Measurements from ENCODE around the gene RFTN1. TPM values are rescaled to one million over a fixed set of nuclear protein-coding genes. Genes with fewer than 3 reads are reported as not detected.

Gene RFTN1
- total and polyA plus RNA-seq, 10 of the 15 experiments (the other 5 are each of a cell fraction or from before 2014, with no cell fraction given): 20.6 to 213 (median 147) TPM

- in situ Hi-C loops (cut with MboI): no loop called here
Measured at GRCh38 chr3:16273867-16274266, 239.6 kb downstream of the RFTN1 start.

GRCh38 chr3:16272588-16272987 lies 240.9 kb downstream of the RFTN1 start:
- H3K9me3 ChIP-seq (replicated peaks; ENCODE audit: control insufficient read depth, insufficient read depth, low read length): no peaks in the 10 kb centered on the region
- H3K9ac ChIP-seq (ENCODE audit: control insufficient read depth, insufficient read depth, low read length): no peak overlapping the region
- H3K4me3 ChIP-seq: no peak overlapping the region
- in situ Hi-C loops (cut with MboI): no loop called here
- ChIA-PET CTCF (interaction anchor here (1.2 to 9.7 kb wide), 3 partner anchors 8 to 278 kb away, joined by 6 to 93 read pairs (median 6); no protein-coding TSS in a partner anchor), RAD21 (ENCODE audit: unreplicated experiment) (interaction anchor here (0.7 to 1.5 kb wide), 4 partner anchors 16 to 32 kb away, joined by 3 to 5 read pairs (median 4); no protein-coding TSS in a partner anchor), SMC1A (ENCODE audit: uncharacterized antibody, unreplicated experiment) (interaction anchor here (0.7 to 1.6 kb wide), 8 partner anchors 17 to 288 kb away, joined by 3 to 7 read pairs (median 3); no protein-coding TSS in a partner anchor), POLR2A (interaction anchor here (0.6 kb wide), 2 partner anchors 15 to 274 kb away, joined by 3 to 5 read pairs; no protein-coding TSS in a partner anchor)
- intact Hi-C loops (cut with micrococcal nuclease; ENCODE audit: unreplicated experiment): no loop called here
- no peaks in the 10 kb centered on the region for H3K4me1 ChIP-seq (ENCODE audit: control insufficient read depth, insufficient read depth, low read length)
- ATAC-seq (no peak), FAIRE-seq (no peak), DNase-seq (ENCODE audit: low read depth, low spot score) (no peak)
- no peaks in the 10 kb centered on the region for H4K20me1 ChIP-seq (ENCODE audit: control insufficient read depth, insufficient read depth)
- no peak overlapping the region for H3K4me2 ChIP-seq (ENCODE audit: control insufficient read depth, insufficient read depth)
- BruUV-seq (replicated peaks): no TSS peak
- no peak overlapping the region for H3K27ac ChIP-seq (ENCODE audit: control insufficient read depth, insufficient read depth)
- H3K79me2 ChIP-seq (ENCODE audit: control insufficient read depth, insufficient read depth, low read length): peaks cover 4% of the 10 kb centered on the region
- WGBS (ENCODE audit: insufficient coverage, insufficient replicate concordance, low lambda C conversion rate, missing lambda C conversion rate): 100% methylated on average over 1 of the region's 1 CpG
- no peaks in the 10 kb centered on the region for H3K27me3 ChIP-seq (replicated peaks in 1 of 2; ENCODE audit: control insufficient read depth in 2 of 2, insufficient read depth in 2 of 2, low read length in 1 of 2)
- H3K36me3 ChIP-seq (ENCODE audit: control insufficient read depth in 2 of 2, insufficient read depth in 2 of 2, low read length in 1 of 2): peaks cover 2 to 4% of the 10 kb centered on the region in 2 experiments
- H2AFZ ChIP-seq (ENCODE audit: control insufficient read depth, low read depth, low read length): no peak overlapping the region
- TF ChIP-seq TCF3 (IDR thresholded peaks at IDR 0.05; ENCODE audit: borderline replicate concordance, insufficient read depth, low read depth, low read length): no peak
- no peak for TF ChIP-seq SMAD5 (IDR thresholded peaks at IDR 0.05; ENCODE audit: low read depth)
- TF ChIP-seq ZBTB4 (CRISPR knock-in tag; IDR thresholded peaks at IDR 0.05): no peak
- TF ChIP-seq KAT2A (conservative IDR thresholded peaks at IDR 0.05; ENCODE audit: control insufficient read depth, low read depth, low read length): no peak
- no peak for TF ChIP-seq ZNF384 (IDR thresholded peaks at IDR 0.05; ENCODE audit: borderline replicate concordance, low read depth, low read length)
- TF ChIP-seq RELB (IDR thresholded peaks at IDR 0.05; ENCODE audit: low read depth): no peak
- no peak for TF ChIP-seq STAT3 (IDR thresholded peaks at IDR 0.05; ENCODE audit: low read depth, low read length)
- no peak for TF ChIP-seq CEBPB (IDR thresholded peaks at IDR 0.05; ENCODE audit: borderline replicate concordance in 1 of 2, low read depth in 2 of 2, low read length in 2 of 2)
- no peak for TF ChIP-seq EP300 (IDR thresholded peaks at IDR 0.05; ENCODE audit: borderline replicate concordance in 1 of 2, control insufficient read depth in 1 of 2, low read depth in 2 of 2, low read length in 2 of 2)

More at GRCh38 chr3:16273867-16274266, 239.6 kb downstream of the RFTN1 start:
- H3K27ac ChIP-seq (ENCODE audit: control insufficient read depth, insufficient read depth): no peak overlapping the region
- no peaks in the 10 kb centered on the region for H3K9me3 ChIP-seq (replicated peaks; ENCODE audit: control insufficient read depth, insufficient read depth, low read length)
- ChIA-PET CTCF (interaction anchor here (0.5 to 2.5 kb wide), 5 partner anchors 9 to 940 kb away, joined by 3 to 11 read pairs (median 6); partner anchors contain the start of genes DPH3 and OXNAD1), RAD21 (ENCODE audit: unreplicated experiment) (interaction anchor here (1.0 to 1.4 kb wide), 2 partner anchors 12 to 262 kb away, joined by 3 to 4 read pairs; no protein-coding TSS in a partner anchor), POLR2A (interaction anchor here (0.7 to 1.3 kb wide), 3 partner anchors 9 to 321 kb away, joined by 3 to 6 read pairs (median 5); partner anchors contain the start of genes DPH3 and OXNAD1), SMC1A (ENCODE audit: uncharacterized antibody, unreplicated experiment) (interaction anchor here (0.6 kb wide), 2 partner anchors 322 to 791 kb away, joined by 4 to 5 read pairs; no protein-coding TSS in a partner anchor)
- H4K20me1 ChIP-seq (ENCODE audit: control insufficient read depth, insufficient read depth): no peaks in the 10 kb centered on the region
- H3K4me2 ChIP-seq (ENCODE audit: control insufficient read depth, insufficient read depth): no peak overlapping the region
- no peak overlapping the region for H3K4me3 ChIP-seq
- H3K36me3 ChIP-seq (ENCODE audit: control insufficient read depth in 2 of 2, insufficient read depth in 2 of 2, low read length in 1 of 2): peaks cover 2 to 9% of the 10 kb centered on the region in 2 experiments
- H2AFZ ChIP-seq (ENCODE audit: control insufficient read depth, low read depth, low read length): no peak overlapping the region
- no peaks in the 10 kb centered on the region for H3K27me3 ChIP-seq (replicated peaks in 1 of 2; ENCODE audit: control insufficient read depth in 2 of 2, insufficient read depth in 2 of 2, low read length in 1 of 2)
- ATAC-seq: no peak
- intact Hi-C loops (cut with micrococcal nuclease; ENCODE audit: unreplicated experiment): no loop called here
- no peak for TF ChIP-seq JUND (IDR thresholded peaks at IDR 0.05; ENCODE audit: low read depth, low read length)
- TF ChIP-seq RUNX3 (IDR thresholded peaks at IDR 0.05; ENCODE audit: low read length): no peak
- TF ChIP-seq POLR2AphosphoS2 (IDR thresholded peaks at IDR 0.05; ENCODE audit: low read depth, low read length): no peak
- no peak for TF ChIP-seq TCF12 (IDR thresholded peaks at IDR 0.05; ENCODE audit: low read depth, low read length)
- TF ChIP-seq RB1 (IDR thresholded peaks at IDR 0.05; ENCODE audit: borderline replicate concordance): no peak
- no TSS peak for BruUV-seq (replicated peaks)
- DNase-seq (ENCODE audit: low read depth, low spot score): no peak
- H3K4me1 ChIP-seq (ENCODE audit: control insufficient read depth, insufficient read depth, low read length): no peaks in the 10 kb centered on the region
- FAIRE-seq: no peak
- WGBS (ENCODE audit: insufficient coverage, insufficient replicate concordance, low lambda C conversion rate, missing lambda C conversion rate): 75% methylated on average over 2 of the region's 2 CpGs
- no peak overlapping the region for H3K9ac ChIP-seq (ENCODE audit: control insufficient read depth, insufficient read depth, low read length)
- peaks cover 1% of the 10 kb centered on the region; the same call in 1 of the 2 replicates for H3K79me2 ChIP-seq (ENCODE audit: control insufficient read depth, insufficient read depth, low read length)
